Left ventricle myocardium superior (tissue), 1 donor: Measurements from ENCODE around the gene CDH22. TPM values are rescaled to one million over a fixed set of nuclear protein-coding genes. Genes with fewer than 3 reads are reported as not detected.

Experiments
- ATAC-seq: fragments of 200-7000 bp; cut with Tn5 transposase; one replicate; pipeline ENCODE4 v1.9.1; 2020; ENCODE audit warnings: mild to moderate bottlenecking, moderate library complexity
- DNase-seq: peaks from one replicate; pipeline ENCODE4 v3.0.0-alpha.2; 2020
- intact Hi-C: fragments of 100-400 bp; cut with micrococcal nuclease; formaldehyde crosslinking; loops from one replicate; pipeline ENCODE4 v1.11.0; 2022
- total RNA-seq: library from RNA; stranded (reverse); fragmentation: NEBNext Ultra II Directional; extraction: Animal tissue kit (Norgen Biotek cat#: 25700); gene quantifications from one replicate; pipeline ENCODE4 v1.2.1, GENCODE V29; 2021
- donor health status: DM: no; HTN: yes; CAD: no; lungs with severe emphysema.

Gene CDH22
- total RNA-seq, 1 donor from 2014 or later, result 2.3 TPM

- ATAC-seq (no peak), DNase-seq (no peak)
- intact Hi-C loops, result no loop called here
These were observed 116.7 kb downstream of the CDH22 start for GRCh38 chr20:46191611-46192010.

DNA sequence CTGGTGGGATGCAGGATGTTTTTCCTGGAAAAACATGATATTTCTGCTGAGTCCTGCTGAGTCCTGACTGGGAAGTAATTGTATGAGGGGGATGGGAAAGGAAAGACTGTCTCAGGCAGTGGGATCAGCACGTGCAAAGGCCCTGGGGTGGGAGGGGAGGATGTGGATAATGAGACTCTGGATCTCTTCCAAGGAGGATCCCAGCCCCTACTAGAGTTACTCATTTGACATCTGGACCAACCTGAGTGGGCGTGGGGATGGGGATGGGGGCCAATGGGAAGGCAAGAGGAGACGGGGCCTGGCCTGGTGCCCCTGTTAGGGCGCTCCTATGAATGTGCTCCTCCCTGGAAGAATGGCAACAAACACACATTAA lies 117.1 kb downstream of the CDH22 start:
- ATAC-seq (no peak), DNase-seq (no peak)
- intact Hi-C loops, result no loop called here

DNA sequence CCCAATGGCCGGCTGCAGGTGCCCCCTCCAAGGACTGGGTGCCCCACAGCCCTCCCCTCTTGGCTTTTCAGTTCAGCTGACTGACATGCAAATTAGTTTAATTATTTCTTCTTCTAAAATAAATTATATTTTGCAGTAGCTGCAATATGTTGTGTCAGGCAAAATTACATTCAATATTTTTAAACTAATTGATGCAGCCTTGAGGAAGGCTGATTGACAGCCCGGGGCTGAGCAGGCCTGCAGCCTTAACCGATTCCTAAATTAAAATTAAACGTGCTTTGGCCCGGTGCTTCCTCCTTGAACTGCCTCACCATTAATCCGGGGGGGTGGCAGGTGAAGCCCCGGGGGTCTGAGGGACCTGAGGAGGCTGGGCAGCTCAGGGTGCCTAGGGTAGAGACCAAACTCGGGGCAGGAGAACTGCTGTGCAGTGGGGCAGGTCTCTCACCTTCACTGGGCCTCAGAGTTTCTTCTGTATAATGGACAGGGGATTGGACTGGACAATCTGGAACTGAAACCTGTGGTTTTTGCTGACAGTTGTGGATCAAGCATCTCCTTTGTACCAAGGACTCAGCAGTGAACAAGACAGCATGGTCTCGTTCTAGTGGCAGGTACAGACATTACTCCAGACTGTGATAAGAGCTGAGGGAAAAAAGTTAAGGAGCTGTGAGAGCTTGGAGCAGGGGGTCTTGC lies 117.7 kb downstream of the CDH22 start:
- intact Hi-C loops, result no loop called here
- DNase-seq, result no peak
- no peak for ATAC-seq

DNA sequence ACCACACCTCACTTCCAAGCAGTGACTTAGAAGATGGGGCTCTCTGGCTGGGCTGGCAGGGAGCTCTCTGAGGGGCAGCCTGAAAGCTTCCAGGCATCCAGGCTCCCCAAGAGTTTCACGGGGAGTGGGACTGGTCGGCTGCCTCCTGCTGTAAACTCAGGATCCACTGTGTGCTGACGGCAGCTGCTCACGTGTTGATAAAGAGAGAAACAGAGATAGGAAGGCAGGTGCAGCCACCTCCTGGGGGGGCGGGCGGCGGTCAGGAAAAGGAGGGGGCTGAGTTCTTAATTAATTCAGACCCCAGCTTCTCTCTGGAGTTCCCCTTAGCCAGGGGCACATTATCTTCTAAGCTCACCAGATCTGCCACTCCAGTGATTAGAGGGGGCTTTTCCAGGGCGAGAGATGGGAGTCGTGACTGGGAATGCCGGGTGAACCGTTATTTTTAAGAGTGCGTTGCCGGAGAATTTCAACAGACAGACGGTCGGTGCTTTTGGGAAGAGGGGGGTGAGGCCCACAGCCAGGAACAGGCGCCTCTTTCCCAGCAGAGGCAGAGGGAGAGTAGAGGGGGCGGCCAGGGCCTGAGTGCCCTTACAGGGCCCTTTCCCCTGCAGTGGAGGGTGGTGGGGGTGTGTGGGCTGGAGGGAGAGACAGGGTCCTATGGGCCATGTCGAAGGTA lies 119.3 kb downstream of the CDH22 start:
- DNase-seq (no peak), ATAC-seq (no peak)
- intact Hi-C loops, result no loop called here

DNA sequence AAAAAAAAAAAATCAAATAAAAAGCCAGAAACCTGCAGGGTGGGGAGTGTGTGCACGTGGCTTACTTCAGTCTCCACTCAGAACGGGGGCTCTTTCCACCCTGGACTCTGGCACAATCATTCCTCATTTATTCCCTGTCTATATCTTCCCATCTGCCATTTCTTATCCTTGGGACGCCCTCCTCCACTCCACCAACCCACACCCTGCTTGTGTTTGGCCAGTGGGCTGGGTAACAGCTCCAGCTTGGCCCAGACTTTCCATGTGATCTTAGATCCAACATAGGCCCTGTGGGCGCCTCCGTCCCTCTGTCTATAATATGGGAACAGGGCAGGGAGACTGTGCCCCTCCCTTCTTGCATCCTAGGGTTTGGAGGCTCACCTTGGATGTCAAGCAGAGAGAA lies 122.1 kb downstream of the CDH22 start:
- DNase-seq (no peak), ATAC-seq (no peak)
- intact Hi-C loops, result no loop called here

- intact Hi-C loops, result no loop called here
- ATAC-seq (no peak), DNase-seq (no peak)
These were observed 122.9 kb downstream of the CDH22 start for GRCh38 chr20:46185353-46185752.

DNA sequence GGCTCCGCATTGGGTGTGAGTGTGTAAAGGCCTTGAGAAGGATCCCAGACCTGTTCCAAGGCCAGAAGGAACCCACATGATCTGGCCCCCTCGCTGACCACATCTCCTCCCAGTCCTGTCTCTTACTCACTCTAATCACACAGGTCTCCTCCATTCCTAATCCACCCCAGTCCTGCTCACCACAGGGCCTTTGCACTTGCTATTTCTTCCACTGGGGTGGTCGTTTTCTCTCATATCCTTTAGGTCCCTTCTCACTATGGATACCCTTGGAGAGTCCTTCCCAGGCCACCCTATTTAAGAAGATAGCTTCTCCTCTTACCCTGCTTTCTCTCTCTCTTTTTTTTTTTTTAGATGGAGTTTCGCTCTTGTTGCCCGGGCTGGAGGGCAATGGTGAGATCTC lies 124.5 kb downstream of the CDH22 start:
- ATAC-seq (no peak), DNase-seq (no peak)
- intact Hi-C loops, result no loop called here

DNA sequence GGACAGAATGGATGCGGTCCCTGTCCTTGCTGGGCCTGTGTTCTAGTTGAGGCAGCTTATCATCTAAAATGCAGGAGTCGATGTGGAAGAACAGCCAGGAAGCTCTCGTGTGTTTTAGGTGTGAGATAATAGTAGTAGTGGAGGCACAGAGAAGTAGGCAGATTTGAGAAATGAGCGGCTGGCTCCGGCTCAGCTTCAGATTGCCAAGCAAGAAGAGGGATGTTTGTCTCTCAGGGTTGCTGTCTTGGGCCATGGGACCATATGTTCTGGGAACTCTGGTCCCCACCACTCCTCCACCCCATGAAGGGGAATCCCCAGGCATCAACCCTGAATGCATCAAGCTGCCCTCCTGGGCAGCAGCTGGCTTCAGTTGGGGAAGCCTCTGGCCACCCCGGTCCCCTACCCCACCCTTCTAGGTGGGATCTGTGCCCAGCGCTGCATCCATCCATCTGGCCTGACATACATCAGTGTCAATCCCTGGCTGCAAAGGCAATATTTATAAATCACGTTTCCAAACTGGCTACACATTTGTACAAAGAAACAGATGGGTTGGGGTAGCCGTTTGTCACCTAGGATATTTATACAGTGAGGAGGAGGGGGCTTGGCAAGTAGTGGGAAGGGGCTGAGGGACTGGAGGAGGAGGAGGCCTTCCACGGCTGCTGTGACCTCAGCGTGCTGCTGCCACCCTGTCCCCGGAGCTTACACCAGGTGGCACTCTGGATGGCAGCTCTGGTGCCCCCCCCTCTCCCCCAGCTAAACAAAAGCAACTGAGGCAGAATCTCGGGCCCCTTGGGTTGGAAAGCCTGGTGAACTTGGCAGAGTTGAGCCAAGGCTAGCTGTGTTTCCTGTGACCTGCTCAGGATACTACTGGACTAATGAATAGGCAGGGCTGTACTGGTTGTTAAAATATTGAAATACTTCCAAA lies 125.8 kb downstream of the CDH22 start:
- ATAC-seq (no peak), DNase-seq (no peak)
- intact Hi-C loops, result no loop called here

- intact Hi-C loops, result no loop called here
- ATAC-seq (no peak), DNase-seq (no peak)
These were observed 128.4 kb downstream of the CDH22 start for GRCh38 chr20:46179862-46180261.

GRCh38 chr20:46178891-46179290 lies 129.4 kb downstream of the CDH22 start:
- no peak for DNase-seq
- intact Hi-C loops, result no loop called here
- ATAC-seq, result no peak

GRCh38 chr20:46177768-46178167 lies 130.5 kb downstream of the CDH22 start:
- intact Hi-C loops, result no loop called here
- ATAC-seq (no peak), DNase-seq (no peak)

DNA sequence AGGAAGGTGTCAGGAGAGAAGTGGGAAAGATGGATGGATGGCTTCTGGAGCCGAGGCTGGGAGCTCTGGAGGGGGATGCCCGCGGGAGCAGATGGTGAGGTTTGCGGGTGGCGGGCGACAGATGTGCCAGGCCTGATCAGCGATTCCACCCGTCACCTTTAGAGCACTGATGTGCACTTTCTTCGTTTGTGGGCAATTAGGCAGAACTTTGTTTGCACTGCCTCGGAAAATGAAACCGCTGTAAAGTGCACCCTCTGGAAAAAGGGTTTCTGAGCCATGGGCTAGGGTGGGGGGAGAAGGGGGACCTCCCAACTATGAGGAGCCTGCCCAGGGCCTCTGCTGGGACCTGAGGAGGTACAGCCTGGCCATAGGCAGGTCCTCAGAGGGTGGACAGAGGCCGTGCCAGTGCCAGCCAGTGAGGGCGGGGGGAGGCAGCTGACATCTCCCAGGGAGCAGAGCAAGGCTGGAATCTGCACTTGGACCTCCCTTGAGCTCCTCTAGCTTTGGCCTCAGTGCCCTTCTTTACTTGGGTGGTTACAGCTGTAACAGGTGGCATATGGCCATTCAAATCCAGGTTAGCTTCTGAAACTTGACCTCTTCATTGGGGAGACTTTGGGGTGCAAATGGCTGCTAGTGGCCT lies 131.4 kb downstream of the CDH22 start:
- ATAC-seq (no peak), DNase-seq (no peak)
- intact Hi-C loops, result no loop called here

DNA sequence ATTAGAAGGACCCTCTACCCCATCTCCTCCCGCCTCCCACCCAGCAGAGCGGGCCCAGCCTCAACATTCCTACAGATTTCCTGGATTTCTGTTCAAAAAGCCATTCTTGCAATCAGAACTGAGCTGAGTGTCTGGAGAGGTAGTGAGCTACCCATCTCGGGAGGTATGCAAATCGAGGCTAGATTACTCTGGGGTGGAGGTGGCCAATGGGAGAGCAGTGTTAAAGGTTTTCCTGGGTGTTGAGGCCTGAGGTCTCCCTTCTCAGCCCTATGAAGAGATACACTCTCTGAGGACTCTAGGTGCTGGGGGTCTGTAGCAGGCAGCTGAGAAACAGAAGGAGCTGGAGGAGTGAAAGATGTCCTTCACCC lies 133.2 kb downstream of the CDH22 start:
- no peak for DNase-seq

GRCh38 chr20:46174469-46175126 lies 133.7 kb downstream of the CDH22 start:
- DNase-seq (peak; percentile 83), ATAC-seq (peak; percentile 82)
- intact Hi-C loops, result no loop called here

More for the DNA sequence above, 133.2 kb downstream of the CDH22 start:
- intact Hi-C loops, result no loop called here
- ATAC-seq, result no peak

DNA sequence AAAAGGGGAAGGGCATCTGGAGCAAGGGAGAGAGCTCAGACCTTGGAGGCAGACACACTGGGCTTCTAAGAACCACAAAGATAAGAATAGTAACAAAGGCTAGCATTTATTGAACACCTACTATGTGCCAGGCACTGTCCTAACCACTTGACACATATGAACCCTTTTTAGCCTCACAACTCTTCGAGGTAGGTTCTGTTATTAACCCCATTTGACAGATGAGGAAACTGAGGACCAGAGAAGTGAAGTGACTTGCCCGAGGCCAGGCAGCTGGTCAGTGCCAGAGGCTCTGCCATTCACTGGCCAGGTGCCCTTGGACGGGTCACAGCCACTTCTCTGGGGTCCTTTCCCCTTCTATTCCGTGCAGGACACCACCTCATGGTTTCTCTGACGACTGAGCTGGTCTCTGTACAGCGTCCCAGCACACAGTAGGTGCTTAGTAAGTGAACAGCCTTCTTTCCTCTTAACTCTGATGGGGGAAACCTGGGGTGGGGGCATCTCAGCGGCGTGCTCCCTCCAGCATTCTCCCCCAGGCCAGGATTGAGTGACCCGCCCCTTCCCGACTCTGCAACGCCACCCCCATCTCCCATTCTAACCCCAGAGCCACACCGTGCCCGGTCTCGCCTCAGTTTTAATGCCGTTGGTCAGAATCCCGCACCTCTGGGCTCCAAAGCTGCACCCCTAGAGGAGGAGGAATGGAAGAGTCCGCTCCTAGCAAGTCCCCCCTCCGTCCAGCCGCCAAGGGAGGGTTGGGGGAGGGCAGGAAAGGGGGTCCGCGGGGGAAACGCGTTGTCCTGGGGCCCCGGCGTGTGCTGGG lies 134.4 kb downstream of the CDH22 start:
- no peak for ATAC-seq
- no peak for DNase-seq
- intact Hi-C loops, result no loop called here

- no peak for ATAC-seq
- intact Hi-C loops, result no loop called here
These were observed 135.2 kb downstream of the CDH22 start for GRCh38 chr20:46172961-46173536.

GRCh38 chr20:46172455-46172854 lies 135.8 kb downstream of the CDH22 start:
- ATAC-seq, result no peak
- DNase-seq, result no peak
- intact Hi-C loops, result no loop called here

More at GRCh38 chr20:46172961-46173536, 135.2 kb downstream of the CDH22 start:
- DNase-seq, result no peak

- peak; percentile 26 for ATAC-seq
- intact Hi-C loops, result no loop called here
- DNase-seq, result no peak
These were observed 136.4 kb downstream of the CDH22 start for GRCh38 chr20:46171909-46172308.
